NCI-H187 treated with DMSO at 0.1 percent for 48 hours (cell line): ENCODE results near the gene PASK.
"Not testable (repeated sequence)": the region's sequence is repeated elsewhere in the genome, so short reads cannot be mapped to it uniquely, and the experiment has no call there.

ENCODE experiments used
- DNase-seq: peaks from one replicate; lab custom pipeline; 2025; lab: John Stamatoyannopoulos, UW

PASK gene

DNA sequence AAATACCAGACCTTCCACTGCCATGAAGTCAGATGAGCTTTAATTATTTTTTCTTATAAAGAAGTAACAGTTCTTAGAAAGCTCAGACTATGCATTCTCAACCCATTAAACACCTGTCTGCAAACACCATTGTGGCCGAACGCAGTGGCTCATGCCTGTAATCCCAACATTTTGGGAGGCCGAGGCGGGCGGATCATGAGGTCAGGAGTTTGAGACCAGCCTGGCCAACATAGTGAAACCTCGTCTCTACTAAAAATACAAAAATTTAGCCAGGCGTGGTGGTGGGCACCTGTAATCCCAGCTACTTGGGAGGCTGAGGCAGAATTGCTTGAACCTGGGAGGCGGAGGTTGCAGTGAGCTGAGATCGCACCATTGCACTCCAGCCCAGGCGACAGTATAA is 44.7 kb downstream of the PASK start:
- DNase-seq: not testable (repeated sequence)

DNA sequence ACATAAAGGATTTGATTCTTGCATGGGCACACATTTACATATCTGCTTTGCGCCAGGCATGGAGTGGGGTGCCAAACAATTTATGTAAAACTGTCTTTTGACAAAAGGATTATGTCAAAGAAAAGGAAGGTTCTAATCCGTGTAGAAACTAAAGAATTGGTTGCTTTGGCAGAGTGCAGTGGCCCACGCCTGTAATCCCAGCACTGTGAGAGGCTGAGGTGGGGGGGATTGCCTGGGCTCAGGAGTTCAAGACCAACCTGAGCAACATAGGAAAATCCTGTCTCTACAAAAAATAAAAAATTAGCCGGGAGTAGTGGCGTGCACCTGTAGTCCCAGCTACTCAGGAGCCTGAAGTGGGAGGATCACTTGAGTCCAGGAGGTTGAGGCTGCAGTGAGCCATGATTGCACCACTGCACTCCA is 46.1 kb downstream of the PASK start:
- no peak for DNase-seq

DNA sequence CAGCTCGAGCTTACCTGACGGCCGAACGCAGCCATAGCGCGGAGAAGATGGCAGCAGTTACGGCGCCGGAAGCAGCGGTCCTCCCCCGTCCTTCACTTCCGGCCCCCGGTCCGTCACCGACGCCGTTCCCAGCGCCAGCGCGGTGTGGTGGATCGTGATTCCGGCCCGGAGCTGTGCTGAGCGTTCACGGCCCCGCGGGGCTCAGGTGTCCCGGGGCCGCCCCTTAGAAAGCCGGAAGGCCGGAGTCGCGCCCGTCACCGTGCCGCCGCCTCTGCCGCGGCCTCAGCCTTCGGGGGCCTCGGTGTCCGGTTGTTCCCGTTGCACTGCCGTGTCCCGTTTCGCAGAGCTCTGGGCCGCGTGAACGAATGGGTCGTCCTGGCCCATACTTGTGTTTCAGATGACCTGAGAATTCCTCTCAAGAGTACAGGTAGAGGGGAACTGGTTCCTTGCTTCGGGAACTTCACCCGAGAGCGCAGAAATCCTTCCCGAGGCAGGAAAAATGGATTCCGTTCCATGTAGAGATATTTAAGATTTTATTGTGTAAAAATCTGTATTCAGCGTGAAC is 47.0 kb downstream of the PASK start, which contains the start of gene MTERF4:
TSS of gene MTERF4 (minus strand) at position 49 of the 565 bp plus-strand sequence. CDS start at position 35, 14 bp downstream.
- peak; percentile 15 for DNase-seq

DNA sequence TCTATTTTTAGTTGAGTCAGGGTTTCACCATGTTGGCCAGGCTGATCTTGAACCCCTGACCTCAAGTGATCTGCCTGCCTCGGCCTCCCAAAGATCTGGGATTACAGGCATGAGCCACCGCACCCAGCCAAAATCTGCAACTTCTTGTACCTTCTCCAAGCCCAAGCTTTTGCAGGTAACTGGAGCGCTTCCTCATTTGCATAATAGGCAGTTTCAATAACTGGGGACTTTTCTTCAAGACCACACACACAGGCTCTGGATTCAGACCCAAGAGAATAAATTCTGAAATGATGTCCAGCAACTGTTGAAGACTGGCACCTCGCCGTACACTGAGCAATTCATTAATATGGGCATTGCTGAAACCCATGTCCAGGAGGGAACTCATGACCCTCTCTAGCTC is 50.0 kb downstream of the PASK start:
- DNase-seq: no peak

DNA sequence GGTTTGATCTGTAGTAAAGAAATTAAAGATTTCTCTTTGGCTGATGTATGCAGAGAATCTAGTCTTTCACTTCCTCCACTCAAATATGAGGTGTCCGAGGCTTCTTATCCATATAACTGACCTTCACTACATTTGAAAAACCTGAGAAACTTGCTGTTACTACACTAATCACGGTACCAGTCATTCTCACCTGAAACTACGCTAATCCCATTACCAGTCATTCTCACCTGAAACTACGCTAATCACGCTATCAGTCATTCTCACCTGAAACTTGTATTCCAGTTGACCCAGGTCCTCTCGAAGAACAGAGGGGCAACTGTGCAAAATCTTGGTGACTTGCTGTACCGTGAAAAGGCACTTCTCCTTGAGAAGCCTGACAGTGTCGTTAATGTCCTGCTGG is 52.3 kb downstream of the PASK start:
- DNase-seq: no peak

DNA sequence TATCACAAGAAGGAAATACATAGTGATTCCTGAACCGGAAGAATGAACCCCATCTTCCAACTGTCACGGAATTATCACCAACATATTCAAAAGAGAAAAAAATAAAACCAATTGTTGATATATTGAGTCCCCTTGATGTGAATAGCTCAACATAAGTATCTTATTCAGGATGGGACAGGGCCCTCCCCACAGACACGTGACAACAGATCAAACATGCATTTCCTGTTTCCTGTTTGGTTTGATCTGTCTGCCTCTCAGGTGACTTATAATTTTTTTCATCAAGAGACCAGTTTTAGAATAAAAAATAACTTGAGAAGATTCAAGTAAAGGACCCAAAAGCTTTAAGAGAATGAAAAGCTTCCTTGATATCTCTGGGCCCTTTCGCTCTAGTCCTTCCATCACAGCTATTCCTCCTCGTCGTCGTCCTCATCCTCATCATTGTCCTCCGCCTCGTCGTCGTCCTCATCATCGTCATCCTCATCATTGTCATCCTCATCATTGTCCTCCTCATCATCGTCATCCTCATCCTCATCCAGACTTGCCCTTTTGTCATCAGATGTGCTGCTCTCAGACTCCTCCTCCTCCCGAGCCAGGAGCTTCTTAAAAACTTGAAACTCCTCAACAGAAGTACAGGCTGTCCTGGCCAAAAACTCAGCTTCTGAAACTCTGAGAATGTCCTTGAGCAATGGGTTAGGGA is 53.5 kb downstream of the PASK start:
- no peak for DNase-seq

DNA sequence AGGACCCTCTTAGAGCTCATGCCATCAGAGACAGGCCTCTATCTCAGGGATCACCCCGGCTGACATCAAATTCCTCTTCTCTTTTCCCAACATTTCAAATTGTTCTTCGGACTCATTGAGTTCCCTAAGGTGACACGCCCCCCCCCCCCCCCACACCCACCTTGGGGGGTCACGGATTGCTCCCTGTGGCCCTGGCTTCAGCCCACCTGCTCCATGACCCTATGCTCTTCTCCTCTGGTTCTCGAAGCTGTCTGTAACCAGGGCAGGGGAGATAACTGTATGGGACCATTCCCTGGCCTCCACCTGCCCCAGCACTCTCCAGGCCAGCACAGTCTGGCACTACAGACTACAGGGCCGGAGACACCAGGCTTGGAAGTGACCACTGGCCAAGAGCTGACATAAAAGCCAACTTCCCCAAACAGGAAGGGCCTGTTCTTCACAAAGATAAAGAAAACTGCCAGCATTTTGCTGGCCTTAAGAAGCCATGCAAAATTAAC is 54.3 kb downstream of the PASK start:
- no peak for DNase-seq

DNA sequence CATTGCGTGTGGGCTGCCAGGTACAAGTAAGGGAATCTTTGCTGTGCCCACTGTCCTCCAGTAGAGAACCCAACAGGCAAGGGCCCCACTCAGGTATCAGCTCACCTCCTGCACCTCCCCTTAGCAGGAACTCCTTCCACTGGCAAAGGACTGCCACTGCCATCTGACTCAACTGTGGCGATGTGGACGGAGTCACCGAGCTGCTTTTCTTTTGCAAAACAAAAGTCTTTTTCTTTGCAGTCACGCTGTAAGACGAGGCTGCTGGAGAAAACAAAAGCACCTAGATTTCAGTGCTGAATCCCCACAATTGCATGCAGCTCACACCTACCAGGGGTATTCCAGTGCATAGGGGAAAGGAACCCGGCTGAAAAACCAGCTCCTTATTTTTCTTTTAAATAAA is 55.1 kb downstream of the PASK start:
- DNase-seq: no peak

DNA sequence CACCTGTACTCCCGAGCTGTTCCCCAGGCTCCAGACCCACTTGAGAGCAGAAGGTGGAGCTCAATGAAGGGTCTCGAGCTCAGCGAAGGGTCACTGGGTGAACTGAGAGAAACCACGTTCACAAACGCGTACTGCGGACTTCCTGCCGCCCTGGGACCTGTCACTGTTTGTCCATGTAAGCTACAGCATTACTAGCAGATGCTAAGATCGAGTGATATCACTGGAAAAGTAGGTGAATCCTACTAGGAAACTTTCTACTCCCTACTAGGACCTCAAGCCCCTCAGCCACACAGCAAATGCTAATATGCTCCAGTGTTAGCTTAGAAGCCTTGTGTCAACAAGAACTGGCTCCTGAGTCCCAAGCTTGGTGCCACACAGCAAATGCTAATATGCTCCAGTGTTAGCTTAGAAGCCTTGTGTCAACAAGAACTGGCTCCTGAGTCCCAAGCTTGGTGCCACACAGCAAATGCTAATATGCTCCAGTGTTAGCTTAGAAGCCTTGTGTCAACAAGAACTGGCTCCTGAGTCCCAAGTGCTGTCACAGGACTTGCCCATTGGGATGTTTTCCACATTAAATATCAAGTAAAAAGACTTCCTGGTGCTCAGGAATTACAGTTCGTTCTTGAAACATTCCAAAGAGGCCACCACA is 56.0 kb downstream of the PASK start:
- not testable (repeated sequence) for DNase-seq

DNA sequence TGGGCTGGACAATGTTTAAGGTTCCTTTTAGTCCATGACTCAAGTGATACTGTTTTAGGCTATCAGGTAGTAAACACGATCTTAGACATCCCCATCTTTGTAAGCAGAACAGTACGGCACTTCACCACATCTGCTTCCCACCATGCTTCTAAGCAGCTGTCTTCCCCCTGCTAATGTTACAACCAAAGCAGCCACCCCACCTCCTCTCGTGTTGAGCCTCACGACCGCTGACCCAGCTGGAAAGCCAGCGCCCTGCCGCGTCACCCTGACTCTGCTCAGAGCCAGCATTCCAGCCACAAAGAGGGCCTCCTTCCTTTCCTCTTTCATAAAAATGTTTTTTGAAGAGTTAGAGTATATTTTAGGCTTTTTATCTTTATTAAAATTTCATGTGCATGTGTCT is 56.6 kb downstream of the PASK start:
- no peak for DNase-seq

DNA sequence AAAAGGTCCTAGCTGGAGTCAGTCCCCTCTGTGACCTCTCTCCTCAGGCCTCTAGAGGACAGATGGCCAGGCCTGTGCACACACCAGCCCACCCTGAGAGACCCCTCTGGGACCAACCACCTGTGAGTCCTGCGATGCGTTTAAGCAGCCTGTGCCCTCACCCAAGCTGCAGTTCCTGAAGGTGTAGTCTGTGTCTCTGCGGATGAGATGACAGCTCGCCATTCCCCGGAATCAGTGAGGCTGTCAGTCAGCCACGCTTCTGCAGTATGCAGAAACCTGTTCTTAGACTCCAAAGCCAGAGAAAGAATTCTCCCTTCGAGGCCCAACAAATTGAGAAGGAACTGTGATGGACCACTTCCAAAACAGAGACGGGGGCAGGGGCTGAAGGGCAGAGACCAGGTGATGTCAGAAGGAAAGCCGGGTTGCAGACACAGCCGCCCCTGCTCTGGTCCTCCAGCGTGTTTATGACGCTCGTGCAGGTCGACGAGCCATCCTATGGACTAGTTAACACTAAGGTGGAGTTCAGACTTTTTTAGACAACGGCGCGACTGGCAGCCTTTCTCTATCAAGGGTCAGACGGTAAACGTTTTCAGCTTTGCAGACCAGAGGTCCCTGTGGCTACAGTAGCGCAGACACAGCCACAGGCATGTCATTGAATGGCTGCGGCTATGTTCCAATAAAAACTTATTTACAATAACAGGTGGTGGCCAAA is 57.4 kb downstream of the PASK start:
- DNase-seq: no peak

DNA sequence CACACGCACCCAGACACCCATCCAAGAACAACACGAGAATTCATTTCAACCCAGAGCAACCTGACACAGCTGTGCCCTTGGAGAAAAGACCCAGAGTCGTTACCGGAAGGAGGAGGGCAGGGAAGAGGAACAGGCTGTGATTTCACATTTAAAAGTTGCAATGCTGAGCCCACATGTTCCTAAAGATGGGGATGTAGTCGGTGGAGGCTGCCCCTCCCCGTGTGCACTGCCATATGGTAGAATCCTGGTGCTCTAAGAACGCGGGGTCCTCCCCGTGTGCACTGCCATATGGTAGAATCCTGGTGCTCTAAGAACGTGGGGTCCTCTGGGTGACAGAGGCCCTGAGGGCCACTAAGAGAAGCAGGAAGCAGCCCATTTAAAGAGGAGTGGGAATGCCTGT is 58.1 kb downstream of the PASK start:
- no peak for DNase-seq

DNA sequence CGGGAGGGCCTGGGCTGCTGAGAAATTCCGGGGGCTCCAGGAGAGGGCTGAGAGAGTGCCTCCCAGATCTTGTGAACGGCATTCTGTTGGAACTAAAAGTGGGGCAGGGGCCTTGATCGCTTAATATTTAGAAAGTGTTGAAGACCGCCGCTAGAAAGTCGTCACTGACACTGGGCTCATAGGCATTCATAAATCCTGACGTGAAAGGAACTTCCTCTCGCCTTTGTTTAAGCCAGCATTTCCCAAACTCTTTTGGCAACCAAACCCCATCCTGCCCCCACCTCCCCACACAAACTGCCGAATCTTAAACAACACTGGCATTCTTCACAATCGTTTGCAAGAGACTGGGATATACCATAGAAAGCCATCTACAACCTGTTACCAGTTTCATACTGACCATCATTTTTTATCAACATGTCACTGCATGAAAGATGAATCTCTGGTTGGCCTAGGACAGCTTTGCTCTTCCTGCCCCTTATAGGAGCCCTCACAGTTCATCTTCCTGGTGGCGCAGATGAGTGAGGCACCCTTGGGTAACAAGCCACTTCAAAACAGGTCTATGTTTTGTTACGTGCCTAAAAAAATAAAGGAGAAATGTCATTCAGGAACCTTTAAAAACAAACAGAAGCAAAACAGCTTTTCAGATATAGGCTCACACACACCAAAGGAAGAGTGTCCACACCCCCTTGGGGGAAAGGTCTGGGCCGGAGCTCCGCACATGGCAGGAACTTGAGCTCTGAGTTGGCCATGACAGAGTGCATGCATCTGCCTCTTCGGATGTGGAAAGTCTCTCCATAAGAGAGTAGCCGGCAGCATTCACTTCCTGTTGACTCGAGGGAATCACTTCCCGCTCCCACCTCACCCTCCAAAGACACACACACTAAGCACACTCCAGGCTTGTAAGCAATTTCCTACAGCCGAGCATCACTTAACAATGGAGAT is 60.2 kb downstream of the PASK start:
- DNase-seq: no peak

DNA sequence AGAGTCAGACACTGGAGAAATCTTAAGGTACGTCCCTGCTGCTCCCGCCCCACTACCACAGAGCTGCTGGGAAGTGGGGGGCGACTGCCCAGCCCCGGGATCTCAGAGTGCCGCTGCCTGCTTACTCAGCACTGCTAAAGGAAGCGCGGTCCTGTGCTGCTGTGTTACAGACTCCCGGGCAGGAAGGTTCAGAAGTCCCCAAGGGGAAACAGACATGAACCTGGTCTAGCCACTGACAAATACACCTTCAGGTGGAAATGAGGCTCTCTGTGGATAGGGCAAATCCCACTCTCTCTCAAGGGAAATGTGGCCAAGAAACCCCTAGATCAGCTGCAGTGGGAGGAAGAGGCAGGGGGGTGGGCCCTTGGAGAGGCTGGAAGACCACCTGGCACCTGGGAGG is 60.9 kb downstream of the PASK start:
- DNase-seq: no peak

DNA sequence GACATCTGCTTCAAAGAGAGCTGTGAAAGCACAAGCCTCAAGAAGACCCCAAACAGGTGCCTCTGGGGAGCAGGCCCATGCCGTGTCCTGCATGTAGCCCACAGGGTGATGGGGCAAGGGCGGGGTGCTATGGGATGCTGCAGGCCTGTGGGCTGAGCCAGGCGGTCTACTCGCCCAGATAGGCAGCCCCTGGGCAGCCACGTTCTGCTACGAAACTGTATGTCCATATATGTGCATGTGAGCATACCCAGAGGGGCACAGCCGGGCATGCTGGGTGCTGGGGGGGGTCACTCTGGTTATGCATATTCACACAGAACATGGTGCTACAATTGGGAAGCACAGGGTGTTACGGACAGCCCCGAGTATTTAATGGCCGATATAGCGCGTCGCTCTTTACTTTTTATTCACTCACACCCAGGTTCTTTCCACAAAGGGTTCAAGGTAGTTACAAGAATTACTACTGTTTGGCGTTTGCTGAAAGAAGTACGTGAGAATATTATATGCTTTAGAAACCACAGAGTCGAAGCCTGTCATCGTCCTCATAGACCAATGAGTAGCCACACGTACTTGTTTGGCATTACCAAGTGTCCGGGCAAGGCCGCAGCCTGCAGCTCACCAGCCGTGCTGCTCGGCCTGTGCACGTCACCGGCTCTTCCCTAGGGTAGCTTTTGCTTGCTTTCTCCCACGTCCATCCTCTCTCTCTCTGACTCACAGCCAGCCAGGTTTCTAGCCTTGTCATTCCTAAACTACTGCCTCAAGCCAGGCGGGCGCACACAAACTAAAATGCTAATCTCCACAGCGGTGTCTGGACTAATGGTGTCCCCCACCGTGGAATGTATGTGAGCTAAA is 61.6 kb downstream of the PASK start:
- no peak for DNase-seq

DNA sequence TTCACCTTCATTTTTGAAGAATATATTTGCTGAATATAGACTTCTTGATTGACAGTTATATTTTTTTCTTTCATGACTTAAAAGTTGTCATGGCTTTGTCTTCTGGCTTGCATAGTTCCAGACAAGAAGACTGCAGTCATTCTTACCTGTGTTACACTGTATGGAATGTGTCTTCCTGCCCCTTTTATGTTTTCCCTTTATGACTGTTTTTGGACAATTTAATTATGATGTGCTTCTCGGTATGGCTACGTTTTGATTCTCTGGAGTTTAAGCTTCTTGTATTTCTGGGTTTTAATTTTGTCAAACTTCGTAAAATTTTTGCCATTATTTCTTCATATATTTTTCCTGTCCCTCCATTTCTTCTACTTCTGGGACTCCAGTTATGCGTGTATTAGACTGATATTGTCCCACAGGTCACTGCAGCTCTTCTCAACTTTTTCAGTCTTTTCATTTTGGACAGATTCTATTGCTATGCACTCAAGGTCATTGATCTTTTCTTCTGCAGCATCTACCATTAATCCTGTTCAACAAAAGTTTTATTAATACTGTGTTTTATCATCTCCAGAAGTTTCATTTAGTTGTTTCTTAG is 64.3 kb downstream of the PASK start:
- no peak for DNase-seq

DNA sequence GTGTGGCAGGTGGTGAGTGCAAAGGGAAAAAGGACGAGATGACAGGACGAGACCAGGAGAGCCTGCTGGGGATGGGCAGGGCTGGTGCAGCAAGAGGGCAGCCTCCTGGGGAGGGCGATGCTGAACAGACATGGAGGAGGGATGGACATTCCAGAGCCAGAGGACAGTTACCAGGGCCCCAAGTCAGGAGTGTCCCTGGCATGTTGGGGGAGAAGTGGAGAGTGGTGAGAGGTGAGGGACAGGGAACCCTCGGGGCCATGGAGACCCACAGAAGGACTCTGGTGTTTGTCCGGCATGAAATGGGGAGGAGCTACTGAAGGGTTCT is 66.2 kb downstream of the PASK start:
- no peak for DNase-seq

DNA sequence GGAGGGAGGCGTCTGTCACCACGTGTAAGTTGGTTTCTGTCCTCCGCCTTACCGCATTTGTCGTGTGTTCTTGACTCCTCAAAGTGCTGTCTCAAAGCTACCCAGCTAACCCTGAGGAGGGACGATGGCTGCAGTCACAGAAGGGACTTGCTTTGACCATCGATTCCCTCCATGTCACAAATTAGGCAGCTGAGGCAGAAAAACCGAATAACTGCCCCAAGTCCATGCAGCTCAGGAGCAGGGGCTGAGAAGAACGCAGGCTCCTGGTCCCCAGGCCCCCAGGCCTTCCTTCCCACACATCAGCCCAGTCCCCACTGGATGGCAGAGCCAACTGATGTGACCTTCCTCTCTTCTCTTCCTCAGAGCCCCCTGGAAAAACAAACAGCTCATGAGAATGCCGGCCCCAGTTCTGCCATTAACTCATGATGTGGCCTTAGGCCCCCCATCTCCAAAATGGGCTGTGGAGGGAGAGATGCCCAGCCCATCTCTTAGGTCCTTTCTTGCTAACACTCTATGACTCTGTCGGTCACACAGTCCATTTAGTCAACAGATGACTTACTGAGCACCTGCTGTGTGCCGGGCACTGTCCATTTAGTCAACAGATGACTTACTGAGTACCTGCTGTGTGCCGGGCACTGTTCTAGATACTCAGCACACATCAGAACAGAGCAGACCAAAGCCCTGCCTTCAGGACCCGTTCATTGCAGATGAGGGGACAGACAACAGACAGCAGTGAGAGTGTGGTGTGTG is 66.8 kb downstream of the PASK start:
- DNase-seq: no peak

DNA sequence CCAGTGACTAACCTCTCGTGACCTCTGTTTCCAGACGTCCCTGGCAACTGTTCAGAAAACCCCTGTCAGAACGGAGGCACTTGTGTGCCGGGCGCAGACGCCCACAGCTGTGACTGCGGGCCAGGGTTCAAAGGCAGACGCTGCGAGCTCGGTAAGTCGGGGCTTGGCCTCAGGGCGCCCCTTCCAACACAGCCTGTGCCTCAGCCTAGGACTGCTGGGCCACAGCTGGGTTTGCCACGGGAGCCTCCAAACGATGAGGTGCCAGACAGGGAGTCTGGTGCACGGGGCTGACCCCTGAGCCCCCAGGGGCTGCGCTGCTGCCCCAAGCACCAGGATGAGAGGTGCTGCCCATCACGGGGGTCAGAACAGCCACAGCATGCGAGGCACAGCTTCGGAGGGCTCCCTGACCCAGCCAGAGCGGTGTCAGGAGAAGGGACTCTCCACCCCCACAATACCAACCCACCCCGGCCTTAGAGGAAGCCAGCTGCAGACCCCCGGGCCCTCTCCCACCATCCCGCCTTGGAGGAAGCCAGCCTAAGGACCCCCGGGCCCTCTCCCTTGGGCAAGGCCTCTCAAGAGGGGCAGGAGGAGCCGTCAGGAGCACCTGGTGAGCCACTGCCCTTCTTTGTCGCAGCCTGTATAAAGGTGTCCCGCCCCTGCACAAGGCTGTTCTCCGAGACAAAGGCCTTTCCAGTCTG is 67.5 kb downstream of the PASK start:
- DNase-seq: no peak
